DOHH2 (cell line): Measurements from ENCODE around the gene TPPP3.

Experiments used
- H3F3A ChIP-seq: fragments of 200-600 bp; sonication (generic), shearing (Covaris generic); 2 replicates; pipeline ENCODE4 v1.6.0; 2016; ENCODE audit warnings: antibody characterized with exemption, mild to moderate bottlenecking; ENCODE audit not compliant: control insufficient read depth, insufficient read depth
- H3K27ac ChIP-seq: fragments of 200-600 bp; sonication (generic); 2 replicates; pipeline ENCODE4 v1.5.1; 2014; ENCODE audit warnings: low read depth, mild to moderate bottlenecking, low read length, moderate library complexity
- H3K27me3 ChIP-seq: fragments of 200-600 bp; sonication (generic); 2 replicates; pipeline ENCODE4 v1.6.1; 2014; ENCODE audit warnings: mild to moderate bottlenecking, low read length, mixed read lengths; ENCODE audit not compliant: control insufficient read depth
- H3K36me3 ChIP-seq: fragments of 200-600 bp; sonication (generic); 2 replicates; pipeline ENCODE4 v1.6.1; 2014; ENCODE audit warnings: mild to moderate bottlenecking, low read length, moderate library complexity, mixed read lengths; ENCODE audit not compliant: control insufficient read depth
- H3K4me1 ChIP-seq: fragments of 200-600 bp; sonication (generic); 2 replicates; pipeline ENCODE4 v1.6.1; 2014; ENCODE audit warnings: mild to moderate bottlenecking, low read length, mixed read lengths; ENCODE audit not compliant: control insufficient read depth
- H3K4me2 ChIP-seq: fragments of 200-600 bp; sonication (generic); 2 replicates; pipeline ENCODE4 v1.6.0; 2014; ENCODE audit warnings: mild to moderate bottlenecking, low read length, moderate library complexity
- H3K4me3 ChIP-seq: fragments of 200-600 bp; sonication (generic); 2 replicates; pipeline ENCODE4 v1.5.1; 2014; ENCODE audit warnings: mild to moderate bottlenecking, low read length, mixed read lengths
- H3K79me2 ChIP-seq: fragments of 200-600 bp; sonication (generic); 2 replicates; pipeline ENCODE4 v1.6.1; 2014; ENCODE audit warnings: mild to moderate bottlenecking, low read length, mixed read lengths; ENCODE audit not compliant: control insufficient read depth
- H3K9me2 ChIP-seq: fragments of 200-600 bp; sonication (generic); replicated peaks from 2 replicates; pipeline ENCODE4 v1.6.1; 2014; ENCODE audit warnings: mild to moderate bottlenecking, low read length, mixed read lengths; ENCODE audit not compliant: control insufficient read depth
- H3K9me3 ChIP-seq: fragments of 200-600 bp; sonication (generic); 2 replicates; pipeline ENCODE4 v1.6.1; 2014; ENCODE audit warnings: antibody characterized with exemption, low read length, mixed read lengths; ENCODE audit not compliant: control insufficient read depth, insufficient read depth
- H4K20me1 ChIP-seq: fragments of 200-600 bp; sonication (generic); 2 replicates; pipeline ENCODE4 v1.6.0; 2014; ENCODE audit warnings: low read depth, mild to moderate bottlenecking, antibody characterized with exemption, low read length, moderate library complexity; ENCODE audit not compliant: control insufficient read depth, insufficient read depth
- CTCF ChIP-seq: fragments of 200-600 bp; sonication (generic); IDR thresholded peaks from one replicate; pipeline ENCODE4 v1.5.1; 2014; ENCODE audit warnings: antibody characterized with exemption, mild to moderate bottlenecking, low read depth, low read length; ENCODE audit not compliant: poor library complexity, severe bottlenecking
- EZH2phosphoT487 ChIP-seq: fragments of 200-600 bp; sonication (generic); IDR thresholded peaks from 2 replicates; pipeline ENCODE4 v1.6.1; 2017; ENCODE audit warnings: borderline replicate concordance, mild to moderate bottlenecking, antibody characterized with exemption, low read length, moderate library complexity, mixed read lengths

Gene TPPP3

GRCh38 chr16:67426022-67426421, 32.7 kb upstream of the TPPP3 start:
- no peak for TF ChIP-seq EZH2phosphoT487
- TF ChIP-seq CTCF: no peak
- Histone ChIP-seq H3F3A (no peaks in the 10 kb centered on the region), H3K36me3 (no peaks in the 10 kb centered on the region), H3K4me2 (no peak overlapping the region), H3K9me2 (no peaks in the 10 kb centered on the region), H4K20me1 (no peaks in the 10 kb centered on the region), H3K4me1 (peaks cover 9% of the 10 kb centered on the region), H3K27ac (no peak overlapping the region), H3K9me3 (no peaks in the 10 kb centered on the region), H3K79me2 (no peaks in the 10 kb centered on the region), H3K4me3 (no peak overlapping the region), H3K27me3 (peaks cover 42% of the 10 kb centered on the region)

- no peak overlapping the region for H3K27ac ChIP-seq
- H3F3A ChIP-seq: no peaks in the 10 kb centered on the region
- H3K27me3 ChIP-seq: peaks cover 40% of the 10 kb centered on the region
- no peak overlapping the region for H3K4me3 ChIP-seq
- no peaks in the 10 kb centered on the region for H3K9me3 ChIP-seq
- H4K20me1 ChIP-seq: no peaks in the 10 kb centered on the region
- H3K4me1 ChIP-seq: peaks cover 7% of the 10 kb centered on the region
- no peak for TF ChIP-seq EZH2phosphoT487
- no peak for TF ChIP-seq CTCF
- H3K36me3 ChIP-seq: no peaks in the 10 kb centered on the region
- H3K9me2 ChIP-seq: no peaks in the 10 kb centered on the region
- H3K79me2 ChIP-seq: no peaks in the 10 kb centered on the region
- H3K4me2 ChIP-seq: no peak overlapping the region
Observed at GRCh38 chr16:67425580-67425979, 32.3 kb upstream of the TPPP3 start.

GRCh38 chr16:67425061-67425460, 31.8 kb upstream of the TPPP3 start:
- no peaks in the 10 kb centered on the region for H3F3A ChIP-seq
- peaks cover 4% of the 10 kb centered on the region; the same call in 1 of the 2 replicates for H3K4me1 ChIP-seq
- H3K9me3 ChIP-seq: no peaks in the 10 kb centered on the region
- no peaks in the 10 kb centered on the region for H3K9me2 ChIP-seq
- TF ChIP-seq CTCF (no peak), EZH2phosphoT487 (no peak)
- no peak overlapping the region for H3K4me2 ChIP-seq
- no peak overlapping the region for H3K27ac ChIP-seq
- H3K4me3 ChIP-seq: no peak overlapping the region
- H4K20me1 ChIP-seq: no peaks in the 10 kb centered on the region
- H3K79me2 ChIP-seq: no peaks in the 10 kb centered on the region
- peaks cover 35% of the 10 kb centered on the region for H3K27me3 ChIP-seq
- H3K36me3 ChIP-seq: no peaks in the 10 kb centered on the region

GRCh38 chr16:67424261-67424615, 30.9 kb upstream of the TPPP3 start:
- TF ChIP-seq EZH2phosphoT487 (no peak), CTCF (no peak)
- Histone ChIP-seq H4K20me1 (no peaks in the 10 kb centered on the region), H3K4me1 (peaks cover 4% of the 10 kb centered on the region; the same call in 1 of the 2 replicates), H3K27me3 (peaks cover 30% of the 10 kb centered on the region), H3K4me3 (no peak overlapping the region), H3K9me3 (no peaks in the 10 kb centered on the region), H3K4me2 (no peak overlapping the region), H3K27ac (no peak overlapping the region), H3F3A (no peaks in the 10 kb centered on the region), H3K36me3 (no peaks in the 10 kb centered on the region), H3K79me2 (no peaks in the 10 kb centered on the region), H3K9me2 (no peaks in the 10 kb centered on the region)
